GM10248 (cell line): Measurements from ENCODE around the gene FEZF2.

Experiments used
- CTCF ChIA-PET: fragments of 300-600 bp; sonication (Branson Sonifier 250); formaldehyde crosslinking; extraction: SDS; loops from one replicate; lab custom pipeline; 2021; ENCODE audit warnings: antibody characterized with exemption; lab: Yijun Ruan, JAX
- POLR2A ChIA-PET: fragments of 350-650 bp; sonication (Branson Sonifier 250); formaldehyde crosslinking; extraction: SDS; loops from one replicate; lab custom pipeline; 2020; ENCODE audit warnings: antibody characterized with exemption; lab: Yijun Ruan, JAX
- DNase-seq: peaks from one replicate; pipeline ENCODE4 v3.0.0; 2012; ENCODE audit errors: extremely low spot score
- CTCF ChIP-seq: IDR thresholded peaks from 2 replicates; pipeline ENCODE4 v1.5.1; 2012; ENCODE audit warnings: mild to moderate bottlenecking, low read depth; ENCODE audit errors: extremely low read depth, missing control alignments, control extremely low read depth

The FEZF2 gene

GRCh38 chr3:62366126-62366484 is 7.2 kb downstream of the FEZF2 start:
- DNase-seq = no peak
- TF ChIP-seq CTCF = no peak
- POLR2A ChIA-PET = no interaction called here
- CTCF ChIA-PET = interaction anchor here (1.0 kb wide), 1 partner anchor 14 kb away, joined by 3 read pairs; no protein-coding TSS in a partner anchor

- ChIA-PET CTCF (interaction anchor here (1.0 to 1.1 kb wide), 2 partner anchors 15 to 21 kb away, joined by 3 read pairs; no protein-coding TSS in a partner anchor), POLR2A (no interaction called here)
- no peak for DNase-seq
- TF ChIP-seq CTCF = no peak
These were observed 7.8 kb downstream of the FEZF2 start for GRCh38 chr3:62365391-62366125.

GRCh38 chr3:62364191-62364590 is 9.2 kb downstream of the FEZF2 start:
- no peak for DNase-seq
- POLR2A ChIA-PET = no interaction called here
- CTCF ChIA-PET = no interaction called here
- no peak for TF ChIP-seq CTCF

- POLR2A ChIA-PET = no interaction called here
- CTCF ChIA-PET = no interaction called here
- TF ChIP-seq CTCF = no peak
- no peak for DNase-seq
These were observed 10.1 kb downstream of the FEZF2 start for GRCh38 chr3:62363275-62363674.

GRCh38 chr3:62361824-62362223 is 11.5 kb downstream of the FEZF2 start:
- ChIA-PET POLR2A (no interaction called here), CTCF (no interaction called here)
- no peak for DNase-seq
- no peak for TF ChIP-seq CTCF

GRCh38 chr3:62361261-62361660 is 12.1 kb downstream of the FEZF2 start:
- ChIA-PET CTCF (no interaction called here), POLR2A (no interaction called here)
- no peak for DNase-seq
- no peak for TF ChIP-seq CTCF
